GM19239 (cell line): ENCODE data around the gene VPS16.
"Not testable (repeated sequence)": the region's sequence is repeated elsewhere in the genome, so short reads cannot be mapped to it uniquely, and the experiment has no call there.

Experiments
- DNase-seq: peaks from one replicate; pipeline ENCODE4 v3.0.0; 2011; ENCODE audit warnings: low spot score; ENCODE audit not compliant: insufficient read length
- FAIRE-seq: peaks from 2 replicates; lab custom pipeline; 2011; peaks lifted over from hg19 to GRCh38; lab: Jason Lieb, UNC

The VPS16 gene

DNA sequence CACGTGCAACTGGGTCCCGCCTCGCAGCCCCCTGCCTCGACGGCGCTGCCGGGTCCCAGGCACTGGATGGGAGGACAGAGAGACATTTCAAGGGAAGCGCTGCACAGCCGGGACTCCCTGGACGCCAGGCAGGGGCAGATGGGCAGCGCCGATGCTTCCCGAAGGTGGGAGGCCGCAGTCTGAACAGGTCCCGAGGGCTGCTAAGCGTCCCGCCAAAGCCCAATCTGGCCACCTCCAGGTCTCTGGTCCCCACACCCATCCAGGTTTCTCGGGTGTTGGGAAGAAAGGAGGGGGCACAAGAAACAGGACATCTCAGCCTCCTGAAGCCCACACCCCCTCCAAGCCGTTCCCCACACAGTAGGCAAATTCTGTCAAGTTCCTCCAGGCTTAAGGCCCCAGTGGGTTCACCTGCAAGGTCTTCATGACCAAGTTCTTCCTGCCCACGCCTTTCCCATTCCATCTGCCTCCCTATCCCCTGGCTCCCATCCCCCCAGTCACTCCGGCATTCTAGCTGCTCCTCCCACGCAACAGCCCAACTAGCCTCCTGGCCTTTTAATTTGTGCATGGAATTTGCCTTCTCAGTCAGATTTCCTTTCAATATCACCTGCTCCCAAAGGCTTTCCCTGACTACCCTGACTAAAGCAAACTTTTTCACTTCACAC lies 34.7 kb upstream of the VPS16 start:
- DNase-seq: no peak
- no peak for FAIRE-seq

DNA sequence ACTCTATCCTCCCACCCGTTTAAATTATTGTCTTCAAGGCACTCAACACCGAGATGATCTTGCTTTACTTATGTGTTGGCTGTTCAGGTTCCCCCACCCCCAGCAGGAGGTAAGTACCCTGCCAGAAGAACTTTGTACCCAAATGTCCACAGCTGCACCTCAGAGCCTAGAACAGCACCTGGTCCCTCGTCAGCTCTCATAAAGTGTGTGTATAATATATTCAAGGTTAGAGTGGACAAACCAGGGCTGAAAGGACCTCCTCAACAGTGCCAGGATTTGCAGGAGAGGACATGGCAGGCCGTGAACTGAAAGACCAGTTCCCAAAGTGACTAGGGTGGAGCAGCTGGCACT lies 34.2 kb upstream of the VPS16 start:
- DNase-seq: no peak
- FAIRE-seq: no peak

DNA sequence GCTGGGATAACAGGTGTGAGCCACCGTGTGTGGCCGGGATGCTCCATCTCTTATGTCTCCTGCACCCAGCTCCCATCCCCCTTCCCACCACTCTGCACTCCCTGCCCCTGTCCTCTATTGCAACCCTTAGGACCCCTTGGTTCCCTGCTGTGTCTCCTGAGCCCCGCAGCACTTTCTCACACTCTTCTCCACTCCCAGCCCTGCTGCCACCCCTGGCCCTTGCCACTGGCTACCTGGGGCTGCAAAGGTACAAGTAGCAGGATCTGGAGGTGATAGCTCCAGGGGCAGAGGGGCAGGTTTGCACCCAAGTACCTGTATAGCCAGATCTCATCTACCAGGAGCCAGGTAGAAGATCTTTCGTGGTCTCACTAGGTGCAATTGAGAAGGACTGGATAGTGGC lies 33.5 kb upstream of the VPS16 start:
- FAIRE-seq (no peak), DNase-seq (no peak)

DNA sequence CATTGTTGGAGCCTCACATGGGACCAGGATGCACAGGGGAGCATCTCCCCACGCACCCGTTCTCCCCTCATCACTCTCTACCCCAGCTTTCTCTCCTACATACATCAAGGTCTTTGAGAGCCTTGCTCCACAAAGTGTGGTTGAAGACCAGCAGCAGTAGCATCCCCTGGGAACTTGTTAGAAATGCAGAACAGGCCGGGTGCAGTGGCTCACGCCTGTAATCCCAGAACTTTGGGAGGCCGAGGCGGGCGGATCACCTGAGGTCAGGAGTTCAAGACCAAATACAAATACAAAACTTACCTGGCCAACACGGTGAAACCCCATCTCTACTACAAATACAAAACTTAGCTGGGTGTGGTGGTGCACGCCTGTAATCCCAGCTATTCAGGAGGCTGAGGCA lies 32.6 kb upstream of the VPS16 start:
- DNase-seq, FAIRE-seq: not testable (repeated sequence)

DNA sequence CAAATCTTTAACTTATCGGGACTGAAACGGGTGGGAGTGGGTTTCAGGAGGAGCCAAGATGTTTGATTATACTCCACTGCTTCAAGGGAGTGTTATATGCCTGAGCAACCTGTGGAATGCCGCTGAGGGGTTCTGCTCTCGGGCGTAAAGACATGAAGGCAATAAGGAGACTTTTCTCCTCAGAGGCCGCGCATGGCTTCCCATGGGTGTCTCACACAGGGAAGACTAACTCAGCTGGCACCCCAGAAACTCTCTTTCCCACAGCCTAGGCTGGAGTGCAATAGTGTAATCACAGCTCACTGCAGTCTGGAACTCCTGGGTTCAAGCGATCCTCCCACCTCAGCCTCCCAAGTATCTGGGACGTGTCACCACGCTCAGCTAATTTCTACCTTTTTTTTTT lies 30.9 kb upstream of the VPS16 start:
- no peak for FAIRE-seq

DNA sequence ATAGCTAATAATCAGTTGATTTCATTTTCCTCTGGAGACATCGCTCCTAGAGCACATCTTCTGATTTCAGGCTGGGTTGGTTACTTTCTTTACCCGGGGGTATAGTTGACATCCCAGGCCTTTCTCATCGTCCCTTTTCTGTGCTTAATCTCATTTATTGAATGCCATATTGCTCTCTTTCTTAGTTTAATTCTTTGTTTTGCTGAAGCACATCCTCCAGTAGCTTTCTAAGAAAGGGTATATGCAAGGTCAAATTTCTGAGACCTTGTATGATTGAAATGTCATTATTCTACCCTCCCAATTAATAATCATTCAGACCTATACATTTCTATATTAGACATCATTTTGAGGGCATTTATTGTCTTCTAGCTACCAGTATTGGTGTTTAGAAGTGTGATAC lies 28.4 kb upstream of the VPS16 start:
- no peak for FAIRE-seq
- no peak for DNase-seq

More for the DNA sequence above, 30.9 kb upstream of the VPS16 start:
- no peak for DNase-seq

DNA sequence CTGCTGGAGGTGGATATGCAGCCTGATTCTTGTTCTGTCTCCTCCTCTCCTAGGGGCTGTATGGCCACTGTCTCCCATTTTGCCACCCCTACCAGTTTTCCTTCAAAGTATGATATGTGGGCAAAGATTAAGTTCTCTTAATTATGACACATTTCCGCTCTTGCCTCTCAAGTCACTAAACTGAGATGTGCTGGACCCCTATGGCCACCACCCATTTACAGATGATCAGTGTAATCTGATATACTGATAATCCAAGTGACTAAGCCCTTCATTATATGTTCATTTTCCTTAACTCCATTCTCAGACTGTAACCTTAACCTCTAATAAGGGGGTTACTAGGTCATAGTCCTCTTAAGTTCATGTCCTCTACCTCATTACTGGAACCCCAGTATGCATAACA lies 26.5 kb upstream of the VPS16 start:
- no peak for FAIRE-seq
- DNase-seq: no peak

DNA sequence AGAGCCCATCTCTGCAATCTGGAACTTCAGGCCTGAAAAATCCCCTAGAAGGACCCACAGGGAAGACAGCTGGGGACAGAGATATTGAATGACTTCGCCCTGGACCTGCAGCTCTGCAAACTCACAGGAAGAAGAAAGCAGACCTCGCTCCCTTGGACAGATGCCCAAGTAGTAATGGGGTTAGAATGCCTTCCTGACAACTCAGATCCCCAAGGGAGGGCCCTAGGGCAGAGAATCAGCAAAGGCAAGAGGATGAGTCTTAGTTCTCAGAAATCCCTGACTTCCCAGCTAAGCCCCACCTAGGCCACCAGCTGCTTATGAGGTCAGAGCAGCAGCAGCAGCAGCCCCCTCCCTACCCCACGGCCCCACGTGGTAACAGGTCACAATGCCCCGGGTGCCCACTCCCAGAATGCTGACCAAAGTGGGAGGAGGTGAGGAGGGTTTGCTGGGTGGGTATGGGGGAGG lies 25.9 kb upstream of the VPS16 start, which contains the start of gene C20orf141:
Gene C20orf141 (plus strand): TSS at position 401 of the 465 bp plus-strand sequence. CDS start 198 bp downstream, outside the sequence.
- DNase-seq (no peak), FAIRE-seq (no peak)

DNA sequence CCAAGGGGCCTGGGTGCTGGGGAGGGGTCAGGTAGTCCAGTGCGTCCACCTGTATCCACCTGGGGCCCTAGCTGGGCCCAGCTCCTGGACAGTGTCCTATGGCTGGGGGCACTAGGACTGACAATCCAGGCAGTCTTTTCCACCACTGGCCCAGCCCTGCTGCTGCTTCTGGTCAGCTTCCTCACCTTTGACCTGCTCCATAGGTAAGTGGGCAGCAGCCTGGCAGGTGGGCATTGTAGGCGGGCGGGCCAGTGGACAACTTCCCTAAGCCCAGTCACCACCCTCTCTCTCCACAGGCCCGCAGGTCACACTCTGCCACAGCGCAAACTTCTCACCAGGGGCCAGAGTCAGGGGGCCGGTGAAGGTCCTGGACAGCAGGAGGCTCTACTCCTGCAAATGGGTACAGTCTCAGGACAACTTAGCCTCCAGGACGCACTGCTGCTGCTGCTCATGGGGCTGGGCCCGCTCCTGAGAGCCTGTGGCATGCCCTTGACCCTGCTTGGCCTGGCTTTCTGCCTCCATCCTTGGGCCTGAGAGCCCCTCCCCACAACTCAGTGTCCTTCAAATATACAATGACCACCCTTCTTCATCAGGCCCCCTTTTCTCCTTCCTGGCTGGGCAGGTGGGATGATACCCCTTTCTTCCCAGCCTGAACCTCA lies 25.2 kb upstream of the VPS16 start:
- FAIRE-seq: no peak
- no peak for DNase-seq

DNA sequence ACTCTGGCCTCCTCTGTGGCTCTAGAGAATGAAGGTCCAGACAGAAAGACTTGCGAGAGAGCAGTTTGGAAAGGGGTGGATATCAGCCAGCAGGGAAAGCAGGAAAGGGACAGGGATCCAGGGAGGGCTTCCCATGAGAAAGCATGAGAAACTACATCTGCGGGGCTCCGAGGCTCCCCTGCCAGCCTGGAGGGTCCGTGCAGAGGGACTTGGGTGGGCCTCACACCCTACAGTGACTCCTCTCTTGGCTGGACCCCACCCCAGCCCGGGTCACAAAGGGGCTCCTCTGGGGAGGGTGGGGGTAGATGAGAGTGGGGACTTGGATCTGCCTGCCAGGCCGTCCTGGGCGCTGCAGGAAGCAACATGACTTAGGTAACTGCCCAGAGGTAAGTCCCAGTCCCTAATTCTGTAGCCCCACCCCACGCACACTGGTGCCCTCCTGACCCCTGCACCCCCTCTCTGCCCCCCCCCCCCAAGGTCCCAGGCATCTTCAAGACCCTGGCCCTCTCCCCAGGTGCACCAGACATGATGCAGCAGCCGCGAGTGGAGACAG lies 24.4 kb upstream of the VPS16 start, which contains the start of gene TMEM239:
Gene TMEM239 (plus strand): TSS at position 335 of the 553 bp plus-strand sequence. CDS start 191 bp downstream, at position 526.
- FAIRE-seq: no peak
- DNase-seq: no peak

DNA sequence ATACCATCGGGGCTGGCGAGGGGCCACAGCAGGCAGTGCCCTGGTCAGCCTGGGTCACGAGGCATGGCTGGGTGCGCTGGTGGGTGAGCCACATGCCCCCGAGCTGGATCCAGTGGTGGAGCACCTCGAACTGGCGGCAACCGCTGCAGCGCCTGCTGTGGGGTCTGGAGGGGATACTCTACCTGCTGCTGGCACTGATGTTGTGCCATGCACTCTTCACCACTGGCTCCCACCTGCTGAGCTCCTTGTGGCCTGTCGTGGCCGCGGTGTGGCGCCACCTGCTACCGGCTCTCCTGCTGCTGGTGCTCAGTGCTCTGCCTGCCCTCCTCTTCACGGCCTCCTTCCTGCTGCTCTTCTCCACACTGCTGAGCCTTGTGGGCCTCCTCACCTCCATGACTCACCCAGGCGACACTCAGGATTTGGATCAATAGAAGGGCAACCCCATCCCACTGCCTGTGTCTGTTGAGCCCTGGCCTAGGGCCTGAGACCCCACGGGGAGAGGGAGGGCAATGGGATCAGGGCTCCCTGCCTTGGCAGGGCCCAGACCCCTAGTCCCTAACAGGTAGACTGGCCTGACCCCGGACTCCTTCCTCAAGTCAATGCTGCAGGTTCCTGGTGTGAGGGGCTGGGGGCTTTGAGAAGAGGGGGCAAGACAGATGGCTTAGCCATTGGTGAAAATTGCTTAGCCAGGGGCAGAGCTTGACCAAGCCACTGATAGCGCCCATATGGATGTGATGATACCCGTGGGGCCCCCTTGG lies 23.8 kb upstream of the VPS16 start:
- no peak for DNase-seq
- FAIRE-seq: no peak

DNA sequence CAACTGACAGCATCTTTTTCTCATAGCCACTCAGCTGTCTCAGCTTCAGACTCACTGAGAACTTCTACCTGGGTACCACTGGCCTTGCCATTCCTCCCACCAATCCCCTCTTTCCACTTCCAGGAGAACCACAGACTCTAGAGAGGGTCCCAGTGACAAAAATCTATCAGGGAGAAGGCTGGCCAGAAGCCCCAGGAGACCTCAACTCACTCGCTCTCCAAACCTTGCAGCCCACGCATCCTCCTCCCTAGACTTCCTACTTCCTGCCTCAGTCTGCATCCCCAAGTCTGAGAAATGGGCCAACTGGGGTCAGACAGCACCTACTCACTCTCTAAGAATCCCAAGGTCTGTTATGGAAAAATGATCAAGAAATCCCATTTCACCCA lies 23.2 kb upstream of the VPS16 start:
- FAIRE-seq (no peak), DNase-seq (no peak)

DNA sequence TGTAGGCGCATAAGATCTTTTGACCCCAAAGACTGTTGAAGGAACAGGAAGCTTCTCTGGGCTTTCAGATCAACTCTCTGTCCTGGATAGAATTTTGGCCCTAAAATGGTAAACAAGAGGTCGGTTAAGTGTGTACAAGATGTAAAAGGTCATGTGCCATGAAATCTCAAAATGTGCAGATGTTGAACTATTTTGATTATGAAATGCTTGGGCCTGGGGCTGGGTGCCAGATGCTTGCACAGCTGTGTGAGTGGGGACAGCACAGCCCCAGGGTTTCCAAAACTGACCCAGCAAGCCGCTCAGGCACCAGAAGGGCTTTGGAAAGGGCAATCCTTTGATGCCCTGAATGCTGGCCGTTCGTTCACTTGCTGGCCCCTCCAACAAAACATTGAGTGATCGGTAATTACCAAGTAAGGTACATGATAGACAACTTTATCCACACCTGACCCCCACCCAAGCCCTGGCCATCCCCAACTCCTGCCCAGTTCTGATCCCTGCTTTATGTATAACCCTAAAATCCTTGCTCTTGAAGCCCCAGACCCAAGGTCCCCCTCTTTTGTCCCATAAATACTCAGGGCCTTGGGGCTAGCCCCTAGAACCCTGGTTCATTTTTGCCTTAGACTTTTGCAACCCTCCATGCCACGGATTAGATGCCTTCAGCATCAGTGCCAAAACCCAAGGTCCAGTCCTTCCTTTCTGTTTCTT lies 22.5 kb upstream of the VPS16 start:
- FAIRE-seq (no peak), DNase-seq (no peak)

DNA sequence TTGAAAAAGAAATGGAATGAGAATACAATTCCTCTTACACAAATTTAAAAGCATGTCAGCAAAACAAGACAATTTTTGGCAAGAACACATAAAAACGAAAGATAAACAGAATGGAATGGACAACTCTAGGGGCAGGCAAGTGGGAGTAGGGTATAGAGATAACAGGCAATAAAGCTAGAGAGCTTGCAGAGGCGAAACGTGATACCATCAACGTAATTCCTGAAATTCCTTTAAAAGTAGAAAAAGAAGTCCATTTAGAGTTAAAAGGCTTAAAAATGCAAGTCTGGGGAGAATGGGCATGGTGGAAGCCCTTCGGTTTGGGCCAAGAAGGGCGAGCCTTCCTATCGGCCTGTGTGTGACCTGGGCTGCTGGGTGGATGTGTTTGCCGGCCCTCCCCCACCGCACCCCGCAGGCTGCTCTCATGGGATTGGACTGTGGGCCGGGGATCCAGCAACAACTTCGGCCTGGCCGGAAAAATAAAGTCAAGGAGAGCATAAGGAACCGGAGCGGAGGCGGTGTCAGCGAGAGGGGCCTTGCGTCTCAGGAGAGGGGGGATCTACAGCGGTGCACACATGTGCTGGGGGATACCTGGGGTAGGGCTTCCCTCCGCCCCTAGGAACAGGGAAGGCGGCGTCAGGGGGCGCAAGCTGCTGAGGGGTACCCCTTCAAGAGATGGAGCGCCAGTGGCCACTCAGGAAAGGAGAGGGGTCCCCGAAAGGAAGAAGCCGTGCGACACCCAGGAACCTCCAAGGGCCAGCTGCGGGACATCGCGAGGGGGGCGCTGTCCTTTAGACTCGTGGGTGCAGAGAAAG lies 20.3 kb upstream of the VPS16 start:
- no peak for FAIRE-seq

DNA sequence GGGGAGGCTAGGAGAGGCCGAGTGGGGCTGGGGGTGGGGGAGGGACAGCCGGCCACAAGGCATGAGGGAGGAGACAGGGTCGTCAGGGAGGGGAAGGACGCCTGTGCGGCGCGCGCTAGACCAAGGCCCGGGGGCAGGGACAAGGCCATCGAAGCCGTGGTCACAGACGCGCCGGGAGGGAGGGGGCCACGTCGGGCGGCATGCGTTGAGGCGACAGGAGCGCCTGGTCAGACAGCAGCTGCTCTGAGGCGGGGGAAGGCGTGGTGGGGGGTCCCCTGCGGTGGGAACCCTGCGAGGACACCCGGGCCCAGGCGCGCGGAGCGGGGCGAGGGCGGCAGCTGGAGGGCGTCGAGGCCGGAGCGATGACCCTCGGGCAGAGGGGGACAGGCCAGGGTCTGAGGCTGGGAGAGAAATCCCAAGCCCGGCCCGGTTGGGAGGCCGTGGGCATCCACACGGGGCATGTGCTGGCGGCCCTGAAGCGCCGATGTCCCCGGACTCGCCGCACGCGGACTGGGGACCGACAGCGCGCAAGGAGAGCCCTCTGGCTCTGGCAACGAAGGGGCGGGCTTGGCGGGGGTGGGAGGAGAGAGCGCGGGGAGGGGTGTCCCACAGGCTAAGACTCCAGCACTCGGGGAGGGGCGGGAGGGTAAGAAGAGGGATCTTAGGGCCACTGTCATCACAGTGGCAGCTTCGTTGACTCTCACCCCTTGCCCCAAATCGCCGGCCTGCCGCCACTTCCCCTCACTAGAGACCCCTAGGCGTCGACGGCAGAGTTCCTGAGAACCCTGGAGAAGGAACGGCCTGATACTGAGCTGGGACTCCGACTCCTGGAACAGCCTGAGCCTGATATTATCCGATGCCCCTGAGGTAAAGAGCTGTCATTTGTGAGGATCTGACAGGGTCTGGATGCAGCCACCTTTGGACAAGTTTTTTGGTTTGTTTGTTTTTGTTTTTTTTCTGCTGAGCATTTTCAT lies 19.4 kb upstream of the VPS16 start:
- FAIRE-seq (no peak), DNase-seq (no peak)

More for the DNA sequence above, 20.3 kb upstream of the VPS16 start:
- no peak for DNase-seq

DNA sequence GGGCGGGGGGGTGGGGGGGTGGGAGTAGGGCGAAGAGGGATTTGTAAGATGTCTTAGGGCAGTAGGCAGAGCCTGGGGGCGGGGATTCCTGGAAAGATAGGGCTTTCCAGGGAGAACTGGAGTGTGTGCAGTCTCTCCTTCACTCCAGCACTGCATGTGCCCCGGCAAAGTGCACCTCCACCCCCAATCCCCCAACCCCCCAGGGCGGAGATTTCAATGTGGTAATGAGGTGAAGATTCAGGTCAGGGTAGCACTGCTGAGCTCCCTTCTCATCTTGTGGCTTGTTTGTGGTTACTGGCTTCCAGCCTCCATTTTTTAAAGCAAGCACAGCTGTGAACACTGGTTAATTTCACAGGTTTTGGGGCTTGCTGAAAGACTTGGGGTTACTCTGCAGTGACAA lies 18.5 kb upstream of the VPS16 start:
- FAIRE-seq (peak; percentile 31), DNase-seq (no peak)

DNA sequence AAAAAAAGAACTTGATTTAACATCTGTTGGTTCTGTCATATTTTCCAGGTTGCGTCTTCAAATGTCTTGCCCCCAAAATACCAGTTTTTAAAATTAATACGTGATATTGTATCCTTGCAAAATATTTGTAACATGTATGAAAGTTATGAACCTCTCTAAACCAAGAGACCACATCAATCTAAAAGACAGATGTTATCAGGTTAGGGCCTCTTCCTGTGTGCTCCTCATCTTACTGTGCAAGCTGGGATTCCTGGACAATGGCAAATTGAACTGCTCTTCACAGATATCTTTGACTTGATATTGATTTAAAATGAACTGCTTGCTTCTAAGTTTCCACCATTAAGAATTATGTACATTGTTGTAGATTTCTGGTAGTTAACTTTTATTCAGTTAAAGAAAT lies 14.8 kb upstream of the VPS16 start:
- FAIRE-seq: peak; percentile 40

DNA sequence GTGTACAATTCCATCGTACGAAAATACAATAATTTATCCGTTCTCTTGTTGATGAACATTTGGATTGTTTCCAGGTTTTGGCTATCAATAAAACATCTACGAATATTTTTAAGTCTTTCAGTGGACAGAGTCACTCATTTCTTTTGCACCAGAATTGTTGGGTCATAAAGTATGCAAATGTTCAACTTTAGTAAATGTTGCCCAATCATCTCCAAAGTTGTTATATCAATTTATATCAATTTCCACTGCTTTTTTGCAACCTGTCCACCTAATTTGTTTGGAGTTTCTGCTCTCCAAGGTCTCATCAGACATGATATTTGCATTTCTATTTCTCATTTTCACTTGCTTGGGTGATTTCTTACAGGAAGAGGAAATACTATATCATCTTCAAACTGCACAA lies 13.9 kb upstream of the VPS16 start:
- FAIRE-seq (peak; percentile 65), DNase-seq (no peak)

More for the DNA sequence above, 14.8 kb upstream of the VPS16 start:
- DNase-seq: no peak
